ENCODE data around the gene LYRM4. TPM values are rescaled to one million over a fixed set of nuclear protein-coding genes. Genes with fewer than 3 reads are reported as not detected.

The LYRM4 gene
- total RNA-seq, 1 donor from 2014 or later: 19.2 TPM

DNA sequence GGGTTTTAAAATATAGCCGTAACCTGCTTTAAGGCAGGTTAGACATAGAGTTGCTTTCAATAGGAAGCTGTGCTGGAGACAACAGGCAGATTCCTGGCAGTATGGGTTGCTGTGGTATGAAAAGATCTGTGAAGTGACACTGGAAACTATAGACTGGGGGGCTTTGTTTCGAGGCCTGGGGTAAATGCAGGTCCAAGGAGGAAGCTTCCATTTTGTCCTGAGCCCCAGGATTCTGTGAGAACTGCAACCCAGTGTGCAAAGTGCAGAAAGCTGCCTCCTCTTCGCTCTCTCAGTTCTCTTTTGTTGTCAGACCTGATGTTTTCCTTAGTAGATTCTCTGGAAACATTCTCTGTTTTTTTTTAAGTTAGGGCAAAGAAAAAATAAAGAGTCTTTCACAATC lies 86.9 kb downstream of the LYRM4 start:
- Histone ChIP-seq H3K27me3 (no peaks in the 10 kb centered on the region), H3K36me3 (no peaks in the 10 kb centered on the region), H3K4me1 (peaks cover 8% of the 10 kb centered on the region), H3K4me3 (no peak overlapping the region), H3K9me3 (no peaks in the 10 kb centered on the region), H3K27ac (no peak overlapping the region)
- TF ChIP-seq POLR2A (IDR thresholded peaks at IDR 0.05): no peak
- DNase-seq (ENCODE audit: extremely low spot score in 2 of 2): no peak
- intact Hi-C loops (cut with DNase I): no loop called here

DNA sequence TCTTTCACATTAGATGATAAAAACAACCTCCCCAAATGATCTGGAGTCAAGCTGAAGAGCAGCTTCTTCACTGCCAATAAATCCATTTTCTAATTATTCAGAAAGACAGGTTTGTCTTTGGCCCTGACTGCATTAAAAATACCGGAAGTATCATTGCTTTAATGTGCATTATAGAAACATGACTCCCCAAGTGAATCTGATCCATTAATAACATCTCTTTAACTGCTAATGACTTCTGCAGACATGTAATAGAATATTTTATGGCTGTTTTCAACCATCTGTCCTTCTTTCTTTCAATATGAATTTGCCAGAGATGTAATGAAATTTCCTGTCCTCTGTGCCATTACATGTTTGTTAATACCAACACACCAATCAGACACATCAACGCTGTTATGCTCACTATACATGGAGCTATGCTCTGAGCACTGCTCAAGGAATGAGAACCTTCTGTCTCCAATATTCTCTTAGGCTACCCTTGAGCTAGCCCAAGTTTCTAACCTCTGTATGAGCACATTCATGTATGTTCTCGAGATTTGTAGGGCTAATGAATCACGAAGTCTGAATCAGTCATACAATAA lies 87.8 kb downstream of the LYRM4 start:
- intact Hi-C loops (cut with DNase I): no loop called here
- no peaks in the 10 kb centered on the region for H3K27me3 ChIP-seq
- TF ChIP-seq POLR2AphosphoS5 (IDR thresholded peaks at IDR 0.05; ENCODE audit: insufficient read depth in 1 of 2, low read depth in 1 of 2) (no peak), POLR2A (IDR thresholded peaks at IDR 0.05) (no peak)
- TF ChIP-seq, protein P1, sequence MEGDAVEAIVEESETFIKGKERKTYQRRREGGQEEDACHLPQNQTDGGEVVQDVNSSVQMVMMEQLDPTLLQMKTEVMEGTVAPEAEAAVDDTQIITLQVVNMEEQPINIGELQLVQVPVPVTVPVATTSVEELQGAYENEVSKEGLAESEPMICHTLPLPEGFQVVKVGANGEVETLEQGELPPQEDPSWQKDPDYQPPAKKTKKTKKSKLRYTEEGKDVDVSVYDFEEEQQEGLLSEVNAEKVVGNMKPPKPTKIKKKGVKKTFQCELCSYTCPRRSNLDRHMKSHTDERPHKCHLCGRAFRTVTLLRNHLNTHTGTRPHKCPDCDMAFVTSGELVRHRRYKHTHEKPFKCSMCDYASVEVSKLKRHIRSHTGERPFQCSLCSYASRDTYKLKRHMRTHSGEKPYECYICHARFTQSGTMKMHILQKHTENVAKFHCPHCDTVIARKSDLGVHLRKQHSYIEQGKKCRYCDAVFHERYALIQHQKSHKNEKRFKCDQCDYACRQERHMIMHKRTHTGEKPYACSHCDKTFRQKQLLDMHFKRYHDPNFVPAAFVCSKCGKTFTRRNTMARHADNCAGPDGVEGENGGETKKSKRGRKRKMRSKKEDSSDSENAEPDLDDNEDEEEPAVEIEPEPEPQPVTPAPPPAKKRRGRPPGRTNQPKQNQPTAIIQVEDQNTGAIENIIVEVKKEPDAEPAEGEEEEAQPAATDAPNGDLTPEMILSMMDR (IDR thresholded peaks at IDR 0.05): no peak
- no peak overlapping the region for H3K27ac ChIP-seq
- H3K4me1 ChIP-seq: peaks cover 8% of the 10 kb centered on the region
- no peaks in the 10 kb centered on the region for H3K36me3 ChIP-seq
- no peak overlapping the region for H3K4me3 ChIP-seq
- no peak for DNase-seq (ENCODE audit: extremely low spot score in 2 of 2)
- H3K9me3 ChIP-seq: no peaks in the 10 kb centered on the region

DNA sequence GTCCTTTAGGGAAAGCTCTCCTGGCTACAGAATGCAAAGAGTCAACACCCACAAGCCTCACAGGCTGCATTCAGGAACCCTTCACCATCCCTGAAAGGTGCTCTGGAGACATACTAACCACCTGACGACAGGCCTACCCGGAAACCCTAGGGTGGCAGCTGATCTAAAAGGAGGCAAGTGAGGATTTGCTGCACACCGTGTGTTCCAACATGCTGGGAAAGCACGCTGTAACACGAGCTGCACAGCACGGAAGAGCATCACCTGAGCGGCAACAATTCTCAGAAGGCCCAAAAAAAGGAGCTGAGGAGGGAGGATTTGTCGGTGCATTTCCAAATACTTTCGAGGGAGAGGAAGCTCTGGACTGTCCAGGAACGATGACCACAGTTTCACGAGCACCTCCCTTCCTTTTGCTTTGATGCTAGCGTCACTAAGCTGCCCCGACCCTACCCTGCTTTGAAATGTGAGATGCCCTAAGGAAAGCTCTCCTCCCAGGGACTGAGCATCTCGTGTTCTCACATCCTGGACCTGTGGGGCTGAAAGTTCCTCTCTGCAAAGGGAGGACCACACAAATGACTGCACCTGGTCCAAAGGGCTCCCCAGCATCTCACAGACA lies 88.6 kb downstream of the LYRM4 start:
- no peak for DNase-seq (ENCODE audit: extremely low spot score in 2 of 2)
- Histone ChIP-seq H3K27me3 (no peaks in the 10 kb centered on the region), H3K36me3 (no peaks in the 10 kb centered on the region), H3K27ac (no peak overlapping the region), H3K4me1 (peaks cover 8% of the 10 kb centered on the region), H3K4me3 (no peak overlapping the region), H3K9me3 (no peaks in the 10 kb centered on the region)
- intact Hi-C loops (cut with DNase I): no loop called here
- TF ChIP-seq POLR2A (IDR thresholded peaks at IDR 0.05): no peak
- TF ChIP-seq POLR2AphosphoS5 (IDR thresholded peaks at IDR 0.05; ENCODE audit: insufficient read depth in 1 of 2, low read depth in 1 of 2): no peak
- TF ChIP-seq, protein P1 (IDR thresholded peaks at IDR 0.05): no peak

DNA sequence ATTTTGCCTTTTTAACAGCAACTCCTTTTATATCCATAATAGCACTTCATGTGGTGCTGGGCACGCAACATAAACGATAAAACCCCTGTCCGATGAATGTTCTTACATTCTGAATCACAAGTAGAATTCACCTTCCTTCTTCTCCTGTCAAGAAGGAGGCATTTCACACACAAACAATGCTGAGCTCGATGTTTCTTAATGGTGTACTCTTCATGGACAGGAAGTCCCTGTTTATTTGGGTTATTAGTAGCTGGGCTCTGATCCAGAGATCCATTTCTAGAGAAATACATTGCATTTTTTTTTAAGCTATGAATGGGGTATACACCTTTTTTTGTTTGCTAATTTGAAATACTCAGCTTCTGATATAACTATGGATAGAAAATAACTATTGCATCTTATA lies 93.2 kb downstream of the LYRM4 start:
- Histone ChIP-seq H3K4me1 (no peaks in the 10 kb centered on the region), H3K36me3 (no peaks in the 10 kb centered on the region), H3K4me3 (no peak overlapping the region), H3K27me3 (no peaks in the 10 kb centered on the region), H3K27ac (no peak overlapping the region), H3K9me3 (no peaks in the 10 kb centered on the region)
- no peak for TF ChIP-seq POLR2A (IDR thresholded peaks at IDR 0.05)
- TF ChIP-seq, protein P1 (IDR thresholded peaks at IDR 0.05): no peak
- TF ChIP-seq POLR2AphosphoS5 (IDR thresholded peaks at IDR 0.05; ENCODE audit: insufficient read depth in 1 of 2, low read depth in 1 of 2): no peak
- intact Hi-C loops (cut with DNase I): no loop called here
- DNase-seq (ENCODE audit: extremely low spot score in 2 of 2): no peak

DNA sequence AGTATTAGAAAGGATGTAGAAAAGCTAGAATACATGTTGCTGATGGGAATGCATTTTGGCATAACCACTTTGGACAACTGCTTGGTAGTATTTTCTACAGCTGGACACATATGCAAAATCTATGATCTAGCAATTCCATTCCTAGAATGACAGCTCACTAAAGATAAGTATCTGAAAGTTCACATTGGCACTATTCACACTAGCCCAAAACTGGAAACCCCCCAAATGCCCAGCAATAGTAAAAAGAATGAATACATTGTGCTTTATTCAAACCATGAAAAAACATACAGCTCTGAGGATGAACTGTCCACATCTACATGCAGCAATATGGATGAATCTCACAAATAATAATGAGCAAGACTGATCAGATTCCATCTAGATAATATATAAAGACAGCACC lies 96.7 kb downstream of the LYRM4 start:
- H3K9me3 ChIP-seq: no peaks in the 10 kb centered on the region
- no peaks in the 10 kb centered on the region for H3K27me3 ChIP-seq
- H3K4me1 ChIP-seq: no peaks in the 10 kb centered on the region
- no peak overlapping the region for H3K4me3 ChIP-seq
- no peak for TF ChIP-seq POLR2A (IDR thresholded peaks at IDR 0.05)
- TF ChIP-seq, protein P1 (IDR thresholded peaks at IDR 0.05): no peak
- no peak for TF ChIP-seq POLR2AphosphoS5 (IDR thresholded peaks at IDR 0.05; ENCODE audit: insufficient read depth in 1 of 2, low read depth in 1 of 2)
- H3K27ac ChIP-seq: no peak overlapping the region
- DNase-seq (ENCODE audit: extremely low spot score in 2 of 2): no peak
- intact Hi-C loops (cut with DNase I): no loop called here
- H3K36me3 ChIP-seq: no peaks in the 10 kb centered on the region
